GM12878 (cell line): ENCODE data around the gene CNGA4. TPM values are rescaled to one million over a fixed set of nuclear protein-coding genes. Genes with fewer than 3 reads are reported as not detected.

Source experiments
- ATAC-seq: fragments of 200-7000 bp; cut with Tn5 transposase; 3 replicates; pipeline ENCODE4 v1.9.1; 2020; ENCODE audit warnings: mild to moderate bottlenecking, moderate library complexity
- BruUV-seq: library from RNA; stranded (reverse); fragments of 400-500 nt; replicated peaks from 2 replicates; lab custom pipeline; 2021; lab: Mats Ljungman, UMichigan
- CTCF ChIA-PET: fragments of 300-600 bp; sonication (Branson Sonifier 250); formaldehyde crosslinking; extraction: SDS; loops from one replicate; lab custom pipeline; 2021; ENCODE audit warnings: inconsistent platforms; lab: Yijun Ruan, JAX
- POLR2A ChIA-PET: fragments of 350-600 bp; formaldehyde crosslinking; extraction: SDS; loops from one replicate; lab custom pipeline; 2021; ENCODE audit warnings: inconsistent platforms; lab: Charles Lee
- RAD21 ChIA-PET: fragments of 300-600 bp; sonication (Branson Sonifier 250); formaldehyde crosslinking; loops from one replicate; lab custom pipeline; 2023; ENCODE audit warnings: antibody characterized with exemption; ENCODE audit not compliant: unreplicated experiment; lab: Charles Lee
- SMC1A ChIA-PET: fragments of 300-600 bp; sonication (Branson Sonifier 250); formaldehyde crosslinking; loops from one replicate; lab custom pipeline; 2023; ENCODE audit not compliant: unreplicated experiment, uncharacterized antibody; lab: Charles Lee
- DNase-seq: peaks from one replicate; pipeline ENCODE4 v3.0.0-alpha.2; 2011; ENCODE audit warnings: low read depth, low spot score
- FAIRE-seq: peaks from 3 replicates; lab custom pipeline; 2011; peaks lifted over from hg19 to GRCh38; lab: Jason Lieb, UNC
- H2AFZ ChIP-seq: 2 replicates; pipeline ENCODE4 v1.6.0; 2011; ENCODE audit warnings: low read depth, low read length, control low read depth; ENCODE audit not compliant: control insufficient read depth
- H3K27ac ChIP-seq: 2 replicates; pipeline ENCODE4 v1.5.1; 2011; ENCODE audit warnings: control low read depth; ENCODE audit not compliant: control insufficient read depth, insufficient read depth
- H3K27me3 ChIP-seq, 2 experiments: replicated peaks in 1 of 2; 2 replicates each; pipeline versions ENCODE4 v1.6.0 to v1.6.1; 2011; ENCODE audit warnings: low read length in 1 of 2; ENCODE audit not compliant: control insufficient read depth in 2 of 2, insufficient read depth in 2 of 2
- H3K36me3 ChIP-seq, 2 experiments: 2 replicates each; pipeline ENCODE4 v1.5.1; 2011; ENCODE audit warnings: low read length in 1 of 2; ENCODE audit not compliant: control insufficient read depth in 2 of 2, insufficient read depth in 2 of 2
- H3K4me1 ChIP-seq: 2 replicates; pipeline ENCODE4 v1.6.1; 2011; ENCODE audit warnings: mild to moderate bottlenecking, low read length, moderate library complexity, mixed read lengths; ENCODE audit not compliant: control insufficient read depth, insufficient read depth
- H3K4me2 ChIP-seq: 2 replicates; pipeline ENCODE4 v1.6.0; 2011; ENCODE audit warnings: control low read depth; ENCODE audit not compliant: control insufficient read depth, insufficient read depth
- H3K4me3 ChIP-seq: fragments of 200-600 bp; sonication (generic); 2 replicates; pipeline ENCODE4 v1.5.1; 2016
- H3K79me2 ChIP-seq: 2 replicates; pipeline ENCODE4 v1.6.0; 2011; ENCODE audit warnings: low read length; ENCODE audit not compliant: control insufficient read depth, insufficient read depth
- H3K9ac ChIP-seq: 2 replicates; pipeline ENCODE4 v1.8.0; 2011; ENCODE audit warnings: low read length, control low read depth, mixed read lengths; ENCODE audit not compliant: control insufficient read depth, insufficient read depth
- H3K9me3 ChIP-seq: replicated peaks from 3 replicates; pipeline ENCODE4 v1.5.1; 2011; ENCODE audit warnings: mild to moderate bottlenecking, low read length; ENCODE audit not compliant: control insufficient read depth, insufficient read depth
- H4K20me1 ChIP-seq: 2 replicates; pipeline ENCODE4 v1.6.0; 2011; ENCODE audit not compliant: control insufficient read depth, insufficient read depth
- E4F1 ChIP-seq: fragments of 450-650 bp; IDR thresholded peaks from 2 replicates; pipeline ENCODE4 v1.6.1; 2018; ENCODE audit warnings: borderline replicate concordance, mild to moderate bottlenecking; ENCODE audit not compliant: partially characterized antibody
- SRF ChIP-seq, 2 experiments: IDR thresholded peaks; 2 replicates each; pipeline ENCODE4 v1.6.1; 2011; ENCODE audit warnings: low read depth in 2 of 2, low read length in 2 of 2, mild to moderate bottlenecking in 1 of 2, moderate library complexity in 1 of 2
- WGBS: methylation state at CpG from one replicate; pipeline ENCODE4 v1.1.6; 2016; ENCODE audit warnings: low lambda C conversion rate; ENCODE audit not compliant: insufficient replicate concordance, insufficient coverage; ENCODE audit errors: missing lambda C conversion rate; 5-methylcytosine and 5-hydroxymethylcytosine counted together
- in situ Hi-C: fragments of 300-500 bp; cut with MboI; formaldehyde crosslinking; loops from 9 replicates; pipeline ENCODE4 v1.14.3; 2018; ENCODE audit warnings: mixed read lengths
- intact Hi-C: fragments of 100-400 bp; cut with micrococcal nuclease; formaldehyde crosslinking; loops from one replicate; pipeline ENCODE4 v1.14.2; 2022; ENCODE audit not compliant: unreplicated experiment
- polyA plus RNA-seq, 11 experiments: library from polyadenylated mRNA; depleted of rRNA in 4 of 11; unstranded in 6 of 11; stranded (reverse) in 5 of 11; fragments of >200 nt; fragmentation: Nextera tagmentation in 4 of 11; fragmentation: Illumina TruSeq in 1 of 11; extraction: Ambion mirVana in 4 of 11; extraction: Trizol in 1 of 11; gene quantifications; 1 replicate in 1 of 11; 2 replicates in 10 of 11; pipeline versions ENCODE4 v1.2.1 to v1.2.3, GENCODE V29; 2011 to 2016; ENCODE audit warnings: inconsistent platforms in 2 of 11, missing spikeins in 2 of 11, low read depth in 1 of 11
- total RNA-seq, 4 experiments: library from RNA; depleted of rRNA in 3 of 4; stranded (reverse); fragments of >200 nt in 3 of 4; fragmentation: Illumina TruSeq in 1 of 4; extraction: Trizol in 1 of 4; gene quantifications; 2 replicates each; pipeline versions ENCODE4 v1.2.1 to v1.2.3, GENCODE V29; 2013 to 2021

Gene CNGA4
- total and polyA plus RNA-seq, 10 of the 15 experiments (the other 5 are each of a cell fraction or from before 2014, with no cell fraction given), result 0.05 to 0.26 (median 0.07) TPM; not detected in 5

DNA sequence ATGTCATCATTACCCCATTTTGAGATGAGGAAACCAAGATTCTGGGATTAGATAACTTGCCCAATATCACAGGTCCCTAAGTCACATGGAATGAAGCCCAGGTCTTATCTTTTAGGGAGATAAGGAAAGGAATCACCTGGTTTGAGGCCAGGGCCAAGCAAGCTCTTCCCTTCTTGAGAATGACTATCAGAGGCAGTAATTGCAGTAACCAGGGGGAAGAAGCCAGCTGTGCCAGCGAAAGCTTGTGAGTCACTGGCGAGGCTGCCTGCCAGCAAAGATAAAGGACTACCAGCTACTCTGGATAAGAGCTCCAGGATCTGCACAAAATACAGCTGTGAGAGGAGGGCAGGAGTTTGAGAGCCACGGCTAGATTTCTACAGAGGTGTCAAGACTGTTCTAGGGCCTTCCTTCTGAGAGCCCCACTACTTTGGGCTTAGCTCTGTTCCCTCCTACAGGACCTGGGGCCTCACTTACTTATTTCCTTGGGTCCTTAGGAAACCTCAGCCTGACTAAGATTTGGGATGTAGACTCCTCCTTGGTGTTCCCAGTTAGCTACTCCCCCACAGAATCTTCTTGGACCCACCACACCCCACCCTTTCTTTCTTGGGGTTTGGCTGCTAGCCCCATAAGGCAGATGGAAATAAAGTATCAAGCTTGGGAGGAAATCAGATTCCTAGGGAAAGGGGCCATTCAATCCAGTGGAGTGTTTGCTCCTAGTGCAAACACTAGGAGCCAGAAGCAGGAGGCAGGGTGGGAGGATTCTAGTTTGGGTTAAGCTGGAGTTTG is 11.1 kb downstream of the CNGA4 start:
- H3K9me3 ChIP-seq, result no peaks in the 10 kb centered on the region
- ChIA-PET SMC1A (interaction anchor here (0.8 to 4.2 kb wide), 7 partner anchors 12 to 104 kb away, joined by 3 to 26 read pairs (median 6); partner anchors contain the start of gene FHIP1B), POLR2A (no interaction called here), RAD21 (interaction anchor here (4.7 kb wide), 1 partner anchor 103 kb away, joined by 34 read pairs; no protein-coding TSS in a partner anchor), CTCF (interaction anchor here (0.7 to 5.0 kb wide), 18 partner anchors 10 to 193 kb away, joined by 3 to 61 read pairs (median 6); partner anchors contain the start of genes CAVIN3, CNGA4 and FHIP1B)
- no peaks in the 10 kb centered on the region for H4K20me1 ChIP-seq
- intact Hi-C loops (no loop called here), in situ Hi-C loops (loop anchor here (5.0 kb wide), 1 partner anchor 102 kb away; no protein-coding TSS in a partner anchor)
- no peak overlapping the region for H3K4me3 ChIP-seq
- H3K27me3 ChIP-seq, result no peaks in the 10 kb centered on the region
- TF ChIP-seq E4F1 (no peak), SRF (IDR thresholded peaks at IDR 0.05; ENCODE audit: low read depth in 2 of 2, low read length in 2 of 2) (no peak)
- H3K36me3 ChIP-seq, result no peaks in the 10 kb centered on the region
- no peak for FAIRE-seq
- 63% methylated on average over 3 of the region's 3 CpGs for WGBS
- no peak for ATAC-seq
- H3K4me1 ChIP-seq, result no peaks in the 10 kb centered on the region
- no peak for DNase-seq
- H3K4me2 ChIP-seq, result no peak overlapping the region
- H3K9ac ChIP-seq, result no peak overlapping the region
- BruUV-seq, result no TSS peak
- no peak overlapping the region for H3K27ac ChIP-seq
- H3K79me2 ChIP-seq, result no peaks in the 10 kb centered on the region
- H2AFZ ChIP-seq, result no peak overlapping the region
